GM12878 (cell line): ENCODE results near the gene CILP. TPM values are rescaled to one million over a fixed set of nuclear protein-coding genes. Genes with fewer than 3 reads are reported as not detected.

Experiments
- ATAC-seq: fragments of 200-7000 bp; cut with Tn5 transposase; 3 replicates; pipeline ENCODE4 v1.9.1; 2020; ENCODE audit warnings: mild to moderate bottlenecking, moderate library complexity
- BruUV-seq: library from RNA; stranded (reverse); fragments of 400-500 nt; replicated peaks from 2 replicates; lab custom pipeline; 2021; lab: Mats Ljungman, UMichigan
- CTCF ChIA-PET: fragments of 300-600 bp; sonication (Branson Sonifier 250); formaldehyde crosslinking; extraction: SDS; loops from one replicate; lab custom pipeline; 2021; ENCODE audit warnings: inconsistent platforms; lab: Yijun Ruan, JAX
- POLR2A ChIA-PET: fragments of 350-600 bp; formaldehyde crosslinking; extraction: SDS; loops from one replicate; lab custom pipeline; 2021; ENCODE audit warnings: inconsistent platforms; lab: Charles Lee
- RAD21 ChIA-PET: fragments of 300-600 bp; sonication (Branson Sonifier 250); formaldehyde crosslinking; loops from one replicate; lab custom pipeline; 2023; ENCODE audit warnings: antibody characterized with exemption; ENCODE audit not compliant: unreplicated experiment; lab: Charles Lee
- SMC1A ChIA-PET: fragments of 300-600 bp; sonication (Branson Sonifier 250); formaldehyde crosslinking; loops from one replicate; lab custom pipeline; 2023; ENCODE audit not compliant: unreplicated experiment, uncharacterized antibody; lab: Charles Lee
- DNase-seq: peaks from one replicate; pipeline ENCODE4 v3.0.0-alpha.2; 2011; ENCODE audit warnings: low read depth, low spot score
- FAIRE-seq: peaks from 3 replicates; lab custom pipeline; 2011; peaks lifted over from hg19 to GRCh38; lab: Jason Lieb, UNC
- H2AFZ ChIP-seq: 2 replicates; pipeline ENCODE4 v1.6.0; 2011; ENCODE audit warnings: low read depth, low read length, control low read depth; ENCODE audit not compliant: control insufficient read depth
- H3K27ac ChIP-seq: 2 replicates; pipeline ENCODE4 v1.5.1; 2011; ENCODE audit warnings: control low read depth; ENCODE audit not compliant: control insufficient read depth, insufficient read depth
- H3K27me3 ChIP-seq, 2 experiments: replicated peaks in 1 of 2; 2 replicates each; pipeline versions ENCODE4 v1.6.0 to v1.6.1; 2011; ENCODE audit warnings: low read length in 1 of 2; ENCODE audit not compliant: control insufficient read depth in 2 of 2, insufficient read depth in 2 of 2
- H3K36me3 ChIP-seq, 2 experiments: 2 replicates each; pipeline ENCODE4 v1.5.1; 2011; ENCODE audit warnings: low read length in 1 of 2; ENCODE audit not compliant: control insufficient read depth in 2 of 2, insufficient read depth in 2 of 2
- H3K4me1 ChIP-seq: 2 replicates; pipeline ENCODE4 v1.6.1; 2011; ENCODE audit warnings: mild to moderate bottlenecking, low read length, moderate library complexity, mixed read lengths; ENCODE audit not compliant: control insufficient read depth, insufficient read depth
- H3K4me2 ChIP-seq: 2 replicates; pipeline ENCODE4 v1.6.0; 2011; ENCODE audit warnings: control low read depth; ENCODE audit not compliant: control insufficient read depth, insufficient read depth
- H3K4me3 ChIP-seq: fragments of 200-600 bp; sonication (generic); 2 replicates; pipeline ENCODE4 v1.5.1; 2016
- H3K79me2 ChIP-seq: 2 replicates; pipeline ENCODE4 v1.6.0; 2011; ENCODE audit warnings: low read length; ENCODE audit not compliant: control insufficient read depth, insufficient read depth
- H3K9ac ChIP-seq: 2 replicates; pipeline ENCODE4 v1.8.0; 2011; ENCODE audit warnings: low read length, control low read depth, mixed read lengths; ENCODE audit not compliant: control insufficient read depth, insufficient read depth
- H3K9me3 ChIP-seq: replicated peaks from 3 replicates; pipeline ENCODE4 v1.5.1; 2011; ENCODE audit warnings: mild to moderate bottlenecking, low read length; ENCODE audit not compliant: control insufficient read depth, insufficient read depth
- H4K20me1 ChIP-seq: 2 replicates; pipeline ENCODE4 v1.6.0; 2011; ENCODE audit not compliant: control insufficient read depth, insufficient read depth
- CREB1 ChIP-seq: IDR thresholded peaks from 2 replicates; pipeline ENCODE4 v1.6.1; 2012; ENCODE audit warnings: low read depth, mild to moderate bottlenecking, inconsistent platforms
- ESRRA ChIP-seq: IDR thresholded peaks from 2 replicates; pipeline ENCODE4 v1.6.1; 2012; ENCODE audit warnings: mild to moderate bottlenecking, low read length, improper control_type of control experiment
- IRF4 ChIP-seq: IDR thresholded peaks from 2 replicates; pipeline ENCODE4 v1.6.1; 2011; ENCODE audit warnings: low read depth, low read length
- MXI1 ChIP-seq: fragments of 150-350 bp; IDR thresholded peaks from 2 replicates; pipeline ENCODE4 v1.6.1; 2011; ENCODE audit warnings: low read depth, mild to moderate bottlenecking, inconsistent platforms, low read length, improper control_type of control experiment
- RAD51 ChIP-seq: fragments of 450-650 bp; IDR thresholded peaks from 2 replicates; pipeline ENCODE4 v1.6.1; 2016; ENCODE audit warnings: moderate library complexity, mild to moderate bottlenecking, inconsistent platforms
- STAT1 ChIP-seq: fragments of 450-650 bp; conservative IDR thresholded peaks from 2 replicates; pipeline ENCODE4 v1.6.1; 2014; ENCODE audit warnings: antibody characterized with exemption, mild to moderate bottlenecking
- SUZ12 ChIP-seq: fragments of 200-600 bp; sonication (generic); IDR thresholded peaks from one replicate; pipeline ENCODE4 v1.6.1; 2018; ENCODE audit warnings: antibody characterized with exemption, mild to moderate bottlenecking; ENCODE audit not compliant: unreplicated experiment
- ZNF217 ChIP-seq: fragments of 450-650 bp; IDR thresholded peaks from 2 replicates; pipeline ENCODE4 v1.6.1; 2017; ENCODE audit warnings: antibody characterized with exemption, mild to moderate bottlenecking
- WGBS: methylation state at CpG from one replicate; pipeline ENCODE4 v1.1.6; 2016; ENCODE audit warnings: low lambda C conversion rate; ENCODE audit not compliant: insufficient replicate concordance, insufficient coverage; ENCODE audit errors: missing lambda C conversion rate; 5-methylcytosine and 5-hydroxymethylcytosine counted together
- in situ Hi-C: fragments of 300-500 bp; cut with MboI; formaldehyde crosslinking; loops from 9 replicates; pipeline ENCODE4 v1.14.3; 2018; ENCODE audit warnings: mixed read lengths
- intact Hi-C: fragments of 100-400 bp; cut with micrococcal nuclease; formaldehyde crosslinking; loops from one replicate; pipeline ENCODE4 v1.14.2; 2022; ENCODE audit not compliant: unreplicated experiment
- polyA plus RNA-seq, 11 experiments: library from polyadenylated mRNA; depleted of rRNA in 4 of 11; unstranded in 6 of 11; stranded (reverse) in 5 of 11; fragments of >200 nt; fragmentation: Nextera tagmentation in 4 of 11; fragmentation: Illumina TruSeq in 1 of 11; extraction: Ambion mirVana in 4 of 11; extraction: Trizol in 1 of 11; gene quantifications; 1 replicate in 1 of 11; 2 replicates in 10 of 11; pipeline versions ENCODE4 v1.2.1 to v1.2.3, GENCODE V29; 2011 to 2016; ENCODE audit warnings: inconsistent platforms in 2 of 11, missing spikeins in 2 of 11, low read depth in 1 of 11
- total RNA-seq, 4 experiments: library from RNA; depleted of rRNA in 3 of 4; stranded (reverse); fragments of >200 nt in 3 of 4; fragmentation: Illumina TruSeq in 1 of 4; extraction: Trizol in 1 of 4; gene quantifications; 2 replicates each; pipeline versions ENCODE4 v1.2.1 to v1.2.3, GENCODE V29; 2013 to 2021
- TF ChIP-seq, protein P1 (sequence below): fragments of 450-650 bp; IDR thresholded peaks from 2 replicates; pipeline ENCODE4 v1.6.1; 2014; ENCODE audit warnings: mild to moderate bottlenecking
- TF ChIP-seq, protein P2 (sequence below): fragments of 450-650 bp; IDR thresholded peaks from 2 replicates; pipeline ENCODE4 v1.6.1; 2017; ENCODE audit warnings: mild to moderate bottlenecking, moderate library complexity

Gene CILP
- total and polyA plus RNA-seq, 10 of the 15 experiments (the other 5 are each of a cell fraction or from before 2014, with no cell fraction given) = 0.03 to 0.06 (median 0.04) TPM; not detected in 4

DNA sequence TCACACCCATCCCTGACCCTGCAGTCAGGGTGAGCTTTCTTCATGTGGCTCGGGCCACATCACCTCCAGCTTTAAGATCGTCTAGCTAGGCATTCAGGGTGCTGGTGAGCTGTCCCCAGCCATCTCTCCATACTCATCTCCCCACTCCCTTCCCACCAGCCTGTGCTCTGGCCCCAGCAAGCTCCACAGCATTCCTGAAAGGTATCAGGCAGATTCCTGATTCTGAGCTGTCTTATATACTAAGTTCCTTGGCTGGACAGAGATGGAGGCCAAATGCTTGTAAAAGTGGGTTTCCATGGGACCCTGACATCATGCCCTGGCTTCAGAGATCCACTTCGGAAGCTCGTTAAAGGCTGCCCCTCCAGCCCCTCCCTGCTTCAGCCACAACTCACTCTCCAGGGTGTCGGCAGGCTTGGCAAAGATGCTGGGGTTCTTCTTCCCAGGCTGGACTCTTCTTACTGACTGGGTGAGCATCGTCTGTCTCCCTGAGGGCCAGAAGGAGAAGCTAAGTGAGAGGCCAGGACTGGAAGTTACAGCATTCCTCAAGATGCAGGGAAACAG is 3.9 kb downstream of the CILP start:
- intact Hi-C loops = no loop called here
- no peak overlapping the region for H3K9ac ChIP-seq
- RAD21 ChIA-PET = no interaction called here
- in situ Hi-C loops = no loop called here
- H3K79me2 ChIP-seq = no peaks in the 10 kb centered on the region
- H3K4me3 ChIP-seq = no peak overlapping the region
- WGBS = 31% methylated on average over 6 of the region's 6 CpGs
- SMC1A ChIA-PET = interaction anchor here (0.7 to 1.5 kb wide), 2 partner anchors 9 to 14 kb away, joined by 4 to 5 read pairs; no protein-coding TSS in a partner anchor
- DNase-seq (no peak), FAIRE-seq (no peak)
- no peaks in the 10 kb centered on the region; a peak in 1 of 4 replicates for H3K27me3 ChIP-seq
- no peak overlapping the region for H3K4me2 ChIP-seq
- TF ChIP-seq SUZ12 = no peak
- no peak for TF ChIP-seq ZNF217
- no peak for TF ChIP-seq MXI1
- TF ChIP-seq CREB1 = no peak
- TF ChIP-seq, protein P1, sequence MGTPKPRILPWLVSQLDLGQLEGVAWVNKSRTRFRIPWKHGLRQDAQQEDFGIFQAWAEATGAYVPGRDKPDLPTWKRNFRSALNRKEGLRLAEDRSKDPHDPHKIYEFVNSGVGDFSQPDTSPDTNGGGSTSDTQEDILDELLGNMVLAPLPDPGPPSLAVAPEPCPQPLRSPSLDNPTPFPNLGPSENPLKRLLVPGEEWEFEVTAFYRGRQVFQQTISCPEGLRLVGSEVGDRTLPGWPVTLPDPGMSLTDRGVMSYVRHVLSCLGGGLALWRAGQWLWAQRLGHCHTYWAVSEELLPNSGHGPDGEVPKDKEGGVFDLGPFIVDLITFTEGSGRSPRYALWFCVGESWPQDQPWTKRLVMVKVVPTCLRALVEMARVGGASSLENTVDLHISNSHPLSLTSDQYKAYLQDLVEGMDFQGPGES = no peak
- TF ChIP-seq IRF4 = no peak
- TF ChIP-seq, protein P2, sequence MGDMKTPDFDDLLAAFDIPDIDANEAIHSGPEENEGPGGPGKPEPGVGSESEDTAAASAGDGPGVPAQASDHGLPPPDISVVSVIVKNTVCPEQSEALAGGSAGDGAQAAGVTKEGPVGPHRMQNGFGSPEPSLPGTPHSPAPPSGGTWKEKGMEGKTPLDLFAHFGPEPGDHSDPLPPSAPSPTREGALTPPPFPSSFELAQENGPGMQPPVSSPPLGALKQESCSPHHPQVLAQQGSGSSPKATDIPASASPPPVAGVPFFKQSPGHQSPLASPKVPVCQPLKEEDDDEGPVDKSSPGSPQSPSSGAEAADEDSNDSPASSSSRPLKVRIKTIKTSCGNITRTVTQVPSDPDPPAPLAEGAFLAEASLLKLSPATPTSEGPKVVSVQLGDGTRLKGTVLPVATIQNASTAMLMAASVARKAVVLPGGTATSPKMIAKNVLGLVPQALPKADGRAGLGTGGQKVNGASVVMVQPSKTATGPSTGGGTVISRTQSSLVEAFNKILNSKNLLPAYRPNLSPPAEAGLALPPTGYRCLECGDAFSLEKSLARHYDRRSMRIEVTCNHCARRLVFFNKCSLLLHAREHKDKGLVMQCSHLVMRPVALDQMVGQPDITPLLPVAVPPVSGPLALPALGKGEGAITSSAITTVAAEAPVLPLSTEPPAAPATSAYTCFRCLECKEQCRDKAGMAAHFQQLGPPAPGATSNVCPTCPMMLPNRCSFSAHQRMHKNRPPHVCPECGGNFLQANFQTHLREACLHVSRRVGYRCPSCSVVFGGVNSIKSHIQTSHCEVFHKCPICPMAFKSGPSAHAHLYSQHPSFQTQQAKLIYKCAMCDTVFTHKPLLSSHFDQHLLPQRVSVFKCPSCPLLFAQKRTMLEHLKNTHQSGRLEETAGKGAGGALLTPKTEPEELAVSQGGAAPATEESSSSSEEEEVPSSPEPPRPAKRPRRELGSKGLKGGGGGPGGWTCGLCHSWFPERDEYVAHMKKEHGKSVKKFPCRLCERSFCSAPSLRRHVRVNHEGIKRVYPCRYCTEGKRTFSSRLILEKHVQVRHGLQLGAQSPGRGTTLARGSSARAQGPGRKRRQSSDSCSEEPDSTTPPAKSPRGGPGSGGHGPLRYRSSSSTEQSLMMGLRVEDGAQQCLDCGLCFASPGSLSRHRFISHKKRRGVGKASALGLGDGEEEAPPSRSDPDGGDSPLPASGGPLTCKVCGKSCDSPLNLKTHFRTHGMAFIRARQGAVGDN = no peak
- TF ChIP-seq STAT1 = no peak
- TF ChIP-seq ESRRA = no peak
- TF ChIP-seq RAD51 = no peak
- TF ChIP-seq, all 136 proteins: peak for 0
- H3K9me3 ChIP-seq = no peaks in the 10 kb centered on the region
- ATAC-seq = no peak
- BruUV-seq = no TSS peak
- H2AFZ ChIP-seq = no peak overlapping the region
- no peaks in the 10 kb centered on the region for H3K4me1 ChIP-seq
- no peaks in the 10 kb centered on the region for H4K20me1 ChIP-seq
- ChIA-PET CTCF (interaction anchor here (0.9 to 1.2 kb wide), 3 partner anchors 13 to 71 kb away, joined by 3 to 6 read pairs (median 4); no protein-coding TSS in a partner anchor), POLR2A (no interaction called here)
- H3K27ac ChIP-seq = no peak overlapping the region
- no peaks in the 10 kb centered on the region for H3K36me3 ChIP-seq
